ENCODE data around the gene PLTP.

The PLTP gene

GRCh38 chr20:45944151-45944964, 32.4 kb upstream of the PLTP start:
- H3K36me3 ChIP-seq (ENCODE audit: control insufficient read depth, insufficient read depth, low read length): no peaks in the 10 kb centered on the region
- H3K79me2 ChIP-seq: peaks cover 4% of the 10 kb centered on the region
- no peak overlapping the region for H3K27ac ChIP-seq

GRCh38 chr20:45943613-45944012, 31.7 kb upstream of the PLTP start:
- no peaks in the 10 kb centered on the region for H3K9me3 ChIP-seq (ENCODE audit: control insufficient read depth, low read length)
- H3K27ac ChIP-seq: no peak overlapping the region
- no peaks in the 10 kb centered on the region for H3K4me1 ChIP-seq
- H2AFZ ChIP-seq: no peak overlapping the region
- no peak overlapping the region for H3K4me2 ChIP-seq (ENCODE audit: low read length)
- peaks cover 4% of the 10 kb centered on the region for H3K79me2 ChIP-seq
- H3K9ac ChIP-seq: no peak overlapping the region
- H3K36me3 ChIP-seq (ENCODE audit: control insufficient read depth, insufficient read depth, low read length): no peaks in the 10 kb centered on the region
- H3K27me3 ChIP-seq (ENCODE audit: control insufficient read depth, insufficient read depth, low read length): no peaks in the 10 kb centered on the region
- no peak overlapping the region for H3K4me3 ChIP-seq (ENCODE audit: low read depth, low read length)
- TF ChIP-seq CTCF (IDR thresholded peaks at IDR 0.05): no peak

More at GRCh38 chr20:45944151-45944964, 32.4 kb upstream of the PLTP start:
- Histone ChIP-seq H2AFZ (no peak overlapping the region), H3K9me3 (ENCODE audit: control insufficient read depth, low read length) (no peaks in the 10 kb centered on the region), H3K4me3 (ENCODE audit: low read depth, low read length) (no peak overlapping the region), H3K9ac (no peak overlapping the region), H3K27me3 (ENCODE audit: control insufficient read depth, insufficient read depth, low read length) (no peaks in the 10 kb centered on the region), H3K4me1 (no peaks in the 10 kb centered on the region), H3K4me2 (ENCODE audit: low read length) (no peak overlapping the region)
- TF ChIP-seq CTCF (IDR thresholded peaks at IDR 0.05): no peak

- no peak overlapping the region for H3K27ac ChIP-seq
- H2AFZ ChIP-seq: no peak overlapping the region
- TF ChIP-seq CTCF (IDR thresholded peaks at IDR 0.05): no peak
- H3K9me3 ChIP-seq (ENCODE audit: control insufficient read depth, low read length): no peaks in the 10 kb centered on the region
- H3K79me2 ChIP-seq: peaks cover 9% of the 10 kb centered on the region
- no peak overlapping the region for H3K9ac ChIP-seq
- H3K27me3 ChIP-seq (ENCODE audit: control insufficient read depth, insufficient read depth, low read length): no peaks in the 10 kb centered on the region
- no peaks in the 10 kb centered on the region for H3K36me3 ChIP-seq (ENCODE audit: control insufficient read depth, insufficient read depth, low read length)
- no peak overlapping the region for H3K4me2 ChIP-seq (ENCODE audit: low read length)
- no peaks in the 10 kb centered on the region for H3K4me1 ChIP-seq
- H3K4me3 ChIP-seq (ENCODE audit: low read depth, low read length): no peak overlapping the region
Observed at GRCh38 chr20:45940469-45940868, 28.5 kb upstream of the PLTP start.

- TF ChIP-seq CTCF (IDR thresholded peaks at IDR 0.05): no peak
- Histone ChIP-seq H3K27me3 (ENCODE audit: control insufficient read depth, insufficient read depth, low read length) (no peaks in the 10 kb centered on the region), H3K27ac (no peak overlapping the region), H3K4me2 (ENCODE audit: low read length) (no peak overlapping the region), H3K4me1 (no peaks in the 10 kb centered on the region), H3K36me3 (ENCODE audit: control insufficient read depth, insufficient read depth, low read length) (no peaks in the 10 kb centered on the region), H3K9ac (no peak overlapping the region), H3K9me3 (ENCODE audit: control insufficient read depth, low read length) (no peaks in the 10 kb centered on the region), H2AFZ (no peak overlapping the region), H3K4me3 (ENCODE audit: low read depth, low read length) (no peak overlapping the region), H3K79me2 (peaks cover 9% of the 10 kb centered on the region)
Observed at GRCh38 chr20:45940053-45940452, 28.1 kb upstream of the PLTP start.
